GM19468 (cell line): ENCODE results near the gene CNTN4.

ENCODE experiments used
- ATAC-seq: cut with Tn5 transposase; IDR thresholded peaks from one replicate; pipeline ENCODE4 v1.9.1; 2021; ENCODE audit warnings: mild to moderate bottlenecking, moderate library complexity, moderate number of reproducible peaks; ENCODE audit not compliant: unreplicated experiment; ENCODE audit errors: extremely low read depth

CNTN4 gene

GRCh38 chr3:2837239-2837638 is 738.6 kb downstream of the CNTN4 start:
- ATAC-seq: no peak

DNA sequence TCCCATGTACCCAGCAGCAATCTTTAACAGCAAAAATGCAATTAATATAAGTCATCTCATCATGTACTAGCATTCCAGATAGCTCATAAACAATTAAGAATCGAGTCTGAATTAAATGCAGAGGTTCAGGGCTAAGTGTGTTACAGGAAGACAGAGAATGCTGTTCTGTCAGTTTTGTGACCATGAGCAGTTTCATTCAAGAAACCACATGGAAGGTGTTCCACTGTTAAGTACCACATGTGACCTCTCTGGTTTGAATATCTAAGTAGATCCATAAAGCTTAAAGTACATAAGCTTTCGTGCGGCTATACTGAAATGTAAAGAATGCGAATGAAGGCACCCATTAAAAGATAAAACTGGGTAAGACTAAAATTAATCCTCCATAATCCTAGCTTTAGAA is 739.2 kb downstream of the CNTN4 start:
- ATAC-seq: no peak

DNA sequence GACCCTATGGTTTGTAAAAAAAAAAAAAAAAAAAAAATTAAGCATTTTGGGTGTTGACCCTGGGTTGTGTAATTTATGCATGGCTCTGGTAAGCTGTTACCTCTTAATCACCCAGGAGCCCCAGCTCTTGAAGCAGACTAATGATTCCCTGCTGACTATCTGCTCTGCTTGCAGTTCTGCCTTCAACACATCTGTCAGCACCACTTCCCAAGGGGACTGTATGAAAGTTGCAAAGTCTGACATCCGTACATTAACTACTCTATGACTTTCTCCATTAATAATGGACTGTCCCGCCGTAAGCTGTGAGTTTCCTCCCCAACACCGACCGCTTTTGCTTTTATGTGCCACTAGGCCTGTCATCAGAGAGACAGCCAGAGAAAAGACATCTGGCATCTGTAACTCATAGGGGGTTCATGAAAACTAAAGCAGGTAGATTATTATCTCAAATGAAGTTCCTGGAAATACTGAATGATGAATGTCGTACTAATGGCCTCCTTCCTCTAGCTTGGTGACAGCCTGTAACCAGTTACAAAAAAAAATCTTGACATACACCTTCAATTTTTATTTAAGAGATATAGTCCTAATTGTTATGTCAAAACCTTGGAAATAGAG is 740.0 kb downstream of the CNTN4 start:
- no peak for ATAC-seq

- no peak for ATAC-seq
These were observed 741.2 kb downstream of the CNTN4 start for GRCh38 chr3:2839876-2840275.

- no peak for ATAC-seq
These were observed 748.6 kb downstream of the CNTN4 start for GRCh38 chr3:2847062-2847841.

DNA sequence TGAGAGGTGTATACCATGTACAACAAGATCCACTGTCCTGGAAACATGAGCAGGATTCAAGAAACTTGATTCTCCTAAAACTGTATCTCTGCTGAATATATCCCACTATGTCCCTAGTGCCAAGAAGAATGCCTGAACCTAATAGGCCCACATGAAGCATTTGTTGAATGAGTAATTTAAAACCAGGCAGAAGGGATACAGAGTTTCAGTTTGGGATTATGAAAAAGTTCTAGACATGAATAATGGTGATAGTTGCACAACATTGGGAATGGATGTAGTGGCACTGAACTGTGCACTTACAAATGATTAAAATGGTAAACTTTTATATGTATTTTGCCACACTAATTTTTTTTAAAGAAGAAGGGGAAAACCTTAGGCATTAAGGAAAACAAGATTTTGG is 750.4 kb downstream of the CNTN4 start:
- ATAC-seq: no peak

DNA sequence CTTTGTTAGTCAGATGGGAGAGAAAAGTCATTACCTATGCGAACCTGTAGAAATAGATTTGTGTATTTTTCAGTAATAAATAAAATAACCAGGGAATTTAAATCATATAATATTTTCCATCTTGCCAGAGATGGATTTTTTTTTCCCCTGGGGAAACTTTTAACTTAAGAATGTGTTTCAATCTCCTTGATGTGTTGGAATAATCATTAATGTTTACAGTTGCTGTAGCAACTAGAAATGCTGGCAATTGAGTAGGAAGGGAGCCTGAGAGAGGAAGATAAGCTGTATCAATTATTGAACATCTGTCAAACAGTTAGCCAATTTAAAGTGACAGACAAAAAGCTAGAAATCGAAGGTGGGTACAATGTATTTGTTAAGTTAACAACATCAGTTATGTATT is 752.0 kb downstream of the CNTN4 start:
- no peak for ATAC-seq

DNA sequence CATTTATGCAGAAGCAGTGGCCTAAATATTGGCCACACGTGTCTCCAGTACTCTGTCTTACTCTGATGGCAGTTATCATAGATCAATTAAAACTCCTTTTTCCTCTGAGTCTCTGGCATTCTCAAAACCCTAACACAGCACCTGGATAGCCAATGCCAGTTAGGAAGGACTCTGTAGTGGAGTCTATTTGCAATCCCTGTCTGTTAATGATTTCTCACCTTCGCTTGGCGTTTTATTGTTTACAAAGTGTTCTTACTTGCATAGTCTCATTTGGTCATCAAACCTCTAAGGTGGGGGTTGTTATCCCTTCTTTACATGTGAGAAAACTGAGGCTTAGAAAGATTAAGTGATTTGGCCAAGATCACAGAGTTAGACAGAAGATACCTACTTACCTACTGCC is 752.7 kb downstream of the CNTN4 start:
- ATAC-seq: no peak

GRCh38 chr3:2851835-2852234 is 753.2 kb downstream of the CNTN4 start:
- no peak for ATAC-seq

- no peak for ATAC-seq
These were observed 755.0 kb downstream of the CNTN4 start for GRCh38 chr3:2853651-2854050.

DNA sequence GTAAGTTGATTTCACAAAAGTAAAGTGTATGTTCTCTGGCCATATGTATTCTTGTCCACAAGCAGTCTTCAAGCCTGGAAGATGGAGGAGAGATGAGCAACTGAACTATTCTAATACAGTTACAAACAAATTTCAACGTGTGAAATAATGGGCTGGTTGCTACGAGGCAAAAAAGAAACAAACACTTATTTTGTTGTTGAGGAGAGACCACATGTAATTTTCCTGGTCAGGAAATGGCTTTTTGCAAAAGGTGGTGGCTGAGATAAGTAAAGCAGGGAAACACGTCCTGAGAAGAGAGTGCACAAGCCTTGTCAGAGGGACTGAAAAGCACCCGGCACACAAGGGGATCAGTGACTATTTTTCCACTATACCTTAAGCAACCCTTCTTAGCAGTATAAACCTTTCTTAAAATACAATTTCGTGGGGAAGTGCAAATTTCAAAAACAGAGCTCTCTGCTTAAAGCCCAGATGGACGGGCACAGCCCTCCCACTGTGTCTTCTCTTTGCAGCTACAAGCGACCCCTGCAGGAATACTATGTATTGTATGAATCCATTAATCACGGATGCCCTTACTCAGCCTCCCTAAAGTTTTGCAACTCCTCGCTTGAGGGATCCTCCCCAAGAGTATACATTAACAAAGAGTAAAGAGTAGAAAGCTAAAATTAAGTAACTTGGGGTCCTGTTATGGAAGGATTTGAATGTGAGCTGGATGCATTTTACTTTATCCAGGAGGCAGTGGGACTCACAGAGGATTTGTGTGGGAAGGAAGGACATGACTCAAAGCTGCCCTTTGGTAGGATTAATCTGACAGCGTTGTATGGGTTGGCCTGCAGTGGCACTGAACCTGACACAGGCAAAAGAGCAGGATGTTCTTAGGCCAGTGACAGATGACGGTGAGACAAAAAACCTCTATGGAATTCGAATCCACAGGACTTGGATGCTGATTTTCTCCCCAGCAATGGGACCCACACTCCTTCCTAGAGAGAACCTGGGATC is 757.8 kb downstream of the CNTN4 start:
- no peak for ATAC-seq

GRCh38 chr3:2860626-2861025 is 762.0 kb downstream of the CNTN4 start:
- ATAC-seq: no peak

GRCh38 chr3:2861120-2861519 is 762.5 kb downstream of the CNTN4 start:
- ATAC-seq: no peak

- no peak for ATAC-seq
These were observed 763.3 kb downstream of the CNTN4 start for GRCh38 chr3:2861920-2862319.

- no peak for ATAC-seq
These were observed 763.7 kb downstream of the CNTN4 start for GRCh38 chr3:2862366-2862765.

DNA sequence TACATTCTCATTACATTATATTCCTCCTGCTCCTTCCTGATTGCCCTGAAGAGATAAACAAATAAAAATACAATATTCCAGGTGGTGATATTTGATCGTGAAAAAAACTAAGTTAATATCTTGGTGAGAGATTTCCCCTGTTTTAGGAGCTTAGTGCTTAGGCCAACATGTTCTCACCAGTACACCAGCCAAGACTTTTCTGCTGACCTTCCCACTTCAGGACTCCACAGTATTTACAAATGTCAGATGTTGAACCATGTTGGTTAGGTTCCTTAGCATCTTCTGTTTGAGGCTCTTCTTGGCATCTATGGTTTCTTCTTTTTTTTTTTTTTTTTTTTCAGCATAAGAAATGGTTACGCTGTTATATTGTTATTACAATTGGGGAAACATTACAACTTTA is 764.5 kb downstream of the CNTN4 start:
- no peak for ATAC-seq

DNA sequence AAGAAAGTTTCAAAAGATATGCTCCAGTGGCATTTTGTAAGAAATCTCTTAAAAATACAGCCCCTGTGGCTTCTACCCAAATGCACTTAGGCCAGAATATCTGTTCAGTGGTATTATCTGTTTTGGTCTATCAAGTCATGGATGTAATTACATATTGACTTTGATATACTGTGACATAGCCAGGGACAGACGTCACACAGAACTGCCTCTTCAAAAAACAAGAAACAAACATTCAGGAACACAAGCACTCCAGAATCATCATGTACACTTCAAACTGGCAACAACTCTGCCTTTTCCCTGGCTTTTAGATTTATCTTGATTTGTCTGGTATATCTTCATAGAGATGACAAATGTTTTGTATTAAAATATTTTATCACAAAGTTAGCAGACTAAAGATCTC is 771.2 kb downstream of the CNTN4 start:
- ATAC-seq: no peak

GRCh38 chr3:2870724-2871333 is 772.2 kb downstream of the CNTN4 start:
- no peak for ATAC-seq

DNA sequence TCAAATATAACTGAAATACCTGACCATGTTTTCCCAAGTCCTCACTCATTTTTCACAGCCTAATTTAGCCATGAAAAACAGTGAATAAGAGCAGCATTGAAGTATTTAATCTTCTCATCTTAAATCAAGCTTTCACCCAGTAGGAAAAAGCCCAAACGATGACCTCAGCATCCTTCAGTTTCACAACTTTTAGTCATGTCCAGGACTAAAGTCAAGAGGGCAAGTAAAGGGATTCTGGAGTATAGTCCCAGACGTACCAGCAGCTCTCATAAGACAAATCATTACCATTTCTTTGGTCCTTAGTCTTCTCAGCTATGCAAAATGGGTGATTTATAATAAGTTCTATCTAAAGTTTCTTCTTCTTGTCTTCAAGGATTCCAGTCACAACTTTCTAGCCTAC is 774.2 kb downstream of the CNTN4 start:
- ATAC-seq: no peak

DNA sequence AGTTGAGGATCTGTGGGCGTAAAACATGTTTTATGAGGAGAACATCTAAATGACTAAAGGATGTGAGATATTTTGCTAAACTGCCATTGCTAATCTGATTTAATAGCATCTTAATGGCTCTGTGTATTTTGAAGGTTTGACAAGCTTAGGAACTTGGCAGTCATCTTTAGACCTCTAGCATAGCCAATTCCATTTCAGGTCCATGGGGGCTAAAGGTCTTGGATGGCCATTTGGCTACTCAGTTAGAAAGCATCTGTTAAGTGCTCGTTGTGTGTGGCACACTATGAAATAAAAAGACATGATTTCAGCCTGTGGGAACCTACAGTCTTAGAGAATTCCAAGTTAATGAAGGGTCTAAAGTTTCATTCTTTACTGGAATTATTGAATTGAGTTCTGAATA is 775.3 kb downstream of the CNTN4 start:
- no peak for ATAC-seq
